Duodenal mucosa (tissue), 2 donors: ENCODE data around the gene ASTN2.

Source experiments
- H3K27ac ChIP-seq: one replicate; pipeline ENCODE4 v1.7.0; 2013; ENCODE audit warnings: low read depth, low read length
- H3K27me3 ChIP-seq, 2 donors: one replicate each; pipeline ENCODE4 v1.7.0; 2013; ENCODE audit warnings: low read length in 2 of 2, control low read depth in 1 of 2; ENCODE audit not compliant: insufficient read depth in 2 of 2, control insufficient read depth in 1 of 2
- H3K36me3 ChIP-seq, 2 donors: one replicate each; pipeline ENCODE4 v1.7.0; 2013; ENCODE audit warnings: low read length in 2 of 2, control low read depth in 1 of 2; ENCODE audit not compliant: insufficient read depth in 2 of 2, control insufficient read depth in 1 of 2
- H3K4me1 ChIP-seq, 2 donors: one replicate each; pipeline ENCODE4 v1.7.0; 2013; ENCODE audit warnings: low read length in 2 of 2, control low read depth in 1 of 2; ENCODE audit not compliant: insufficient read depth in 2 of 2, control insufficient read depth in 1 of 2
- H3K4me3 ChIP-seq, 2 donors: one replicate each; pipeline ENCODE4 v1.7.0; 2013; ENCODE audit warnings: low read length in 2 of 2, low read depth in 1 of 2
- H3K9ac ChIP-seq, 2 donors: one replicate each; pipeline ENCODE4 v1.7.0; 2013; ENCODE audit warnings: low read length in 2 of 2, low read depth in 1 of 2
- H3K9me3 ChIP-seq, 2 donors: one replicate each; pipeline ENCODE4 v1.7.0; 2013; ENCODE audit warnings: low read length in 2 of 2, control low read depth in 1 of 2; ENCODE audit not compliant: control insufficient read depth in 1 of 2

The ASTN2 gene

DNA sequence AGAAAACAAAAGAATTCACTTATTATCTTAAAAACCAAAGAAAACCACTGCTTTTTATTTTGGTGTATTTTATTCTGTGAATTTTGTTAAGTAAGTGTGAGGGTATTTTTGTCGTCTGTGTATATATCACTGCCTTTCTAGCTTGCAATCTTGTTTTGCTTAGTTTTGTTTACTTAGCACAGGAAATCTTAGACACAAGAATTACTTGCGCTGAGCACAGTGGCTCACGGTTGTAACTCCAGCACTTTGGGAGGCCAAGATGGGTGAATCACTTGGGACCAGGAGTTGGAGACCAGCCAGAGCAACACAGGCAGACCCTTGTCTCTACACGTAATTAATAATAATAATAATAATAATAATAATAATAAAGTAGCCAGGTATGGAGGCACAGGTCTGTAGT lies 1030.9 kb downstream of the ASTN2 start:
- Histone ChIP-seq H3K36me3 (no peaks in the 10 kb centered on the region), H3K27ac (no peak overlapping the region), H3K4me1 (peaks cover 0 to 15% of the 10 kb centered on the region in 2 donors), H3K4me3 (no peak overlapping the region), H3K9ac (no peak overlapping the region), H3K9me3 (no peaks in the 10 kb centered on the region), H3K27me3 (no peaks in the 10 kb centered on the region)

DNA sequence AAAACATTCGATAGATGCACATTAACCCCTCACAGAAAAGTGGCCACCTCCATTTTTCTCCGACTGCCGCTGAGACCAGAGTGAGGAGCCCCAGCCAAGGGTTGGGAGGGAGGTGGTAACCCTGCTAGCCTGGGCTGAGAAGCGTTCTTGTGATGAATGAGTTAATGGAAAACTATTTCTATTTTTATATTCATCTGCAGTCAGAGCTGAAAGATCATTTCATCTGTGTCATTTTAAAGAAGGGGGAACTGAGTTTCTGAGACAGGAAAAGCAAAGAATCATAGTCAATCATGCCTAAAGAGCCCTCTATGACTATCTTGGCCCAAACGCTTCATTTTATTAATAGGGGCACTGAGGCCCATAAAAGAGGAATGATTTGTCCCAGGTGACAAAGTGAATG lies 1031.7 kb downstream of the ASTN2 start:
- H3K4me3 ChIP-seq = no peak overlapping the region
- no peaks in the 10 kb centered on the region for H3K36me3 ChIP-seq
- H3K27ac ChIP-seq = no peak overlapping the region
- H3K27me3 ChIP-seq = no peaks in the 10 kb centered on the region
- peaks cover 0 to 15% of the 10 kb centered on the region in 2 donors for H3K4me1 ChIP-seq
- H3K9ac ChIP-seq = no peak overlapping the region
- no peaks in the 10 kb centered on the region for H3K9me3 ChIP-seq

- Histone ChIP-seq H3K4me3 (no peak overlapping the region), H3K9ac (no peak overlapping the region), H3K4me1 (peaks cover 0 to 15% of the 10 kb centered on the region in 2 donors), H3K36me3 (no peaks in the 10 kb centered on the region), H3K27ac (no peak overlapping the region), H3K9me3 (no peaks in the 10 kb centered on the region), H3K27me3 (no peaks in the 10 kb centered on the region)
These were observed 1032.8 kb downstream of the ASTN2 start for GRCh38 chr9:116382053-116382452.

DNA sequence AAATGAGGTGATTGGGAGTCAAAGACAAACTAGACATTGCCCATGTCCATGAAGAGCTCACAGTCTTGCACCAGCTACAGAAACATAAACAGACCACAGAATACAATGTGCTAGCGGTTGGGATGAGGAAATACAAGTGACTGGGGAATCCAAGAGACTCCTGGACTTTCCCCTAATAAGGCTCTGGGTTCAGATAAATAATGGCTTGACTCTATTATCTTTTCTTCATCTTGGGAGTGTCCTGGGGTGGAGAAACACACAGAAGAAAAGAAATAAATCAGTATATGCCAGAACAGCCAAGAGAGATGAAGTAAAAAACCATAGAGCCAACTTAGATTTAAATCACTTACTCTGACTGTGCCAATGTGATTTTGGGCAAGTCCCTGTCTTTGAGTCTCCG lies 1033.5 kb downstream of the ASTN2 start:
- Histone ChIP-seq H3K4me1 (peaks cover 0 to 15% of the 10 kb centered on the region in 2 donors), H3K36me3 (no peaks in the 10 kb centered on the region), H3K27me3 (no peaks in the 10 kb centered on the region), H3K4me3 (no peak overlapping the region), H3K9me3 (no peaks in the 10 kb centered on the region), H3K27ac (no peak overlapping the region), H3K9ac (no peak overlapping the region)

GRCh38 chr9:116380496-116380995 lies 1034.3 kb downstream of the ASTN2 start:
- H3K9ac ChIP-seq = no peak overlapping the region
- no peak overlapping the region for H3K4me3 ChIP-seq
- H3K9me3 ChIP-seq = no peaks in the 10 kb centered on the region
- peaks cover 0 to 15% of the 10 kb centered on the region in 2 donors for H3K4me1 ChIP-seq
- H3K27ac ChIP-seq = no peak overlapping the region
- no peaks in the 10 kb centered on the region for H3K36me3 ChIP-seq
- H3K27me3 ChIP-seq = no peaks in the 10 kb centered on the region

DNA sequence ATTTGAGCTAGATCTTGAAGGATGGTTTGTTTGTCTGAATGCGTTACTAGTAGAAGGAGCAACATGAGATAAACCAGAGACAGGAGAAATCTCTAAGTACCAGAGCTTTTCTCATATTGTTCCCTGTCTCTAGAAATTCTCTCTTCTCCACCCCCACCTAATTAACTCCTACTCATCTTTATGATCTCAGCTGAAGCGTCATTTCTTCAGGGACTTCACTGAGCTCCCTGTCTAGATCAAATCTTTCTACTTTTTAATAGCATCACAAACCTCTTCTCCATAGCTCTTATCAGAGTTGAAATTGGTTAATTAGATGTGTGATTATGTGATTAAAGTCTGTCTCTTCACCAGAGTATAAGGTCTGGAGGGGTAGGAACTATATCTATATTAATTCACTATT lies 1035.0 kb downstream of the ASTN2 start:
- no peak overlapping the region for H3K9ac ChIP-seq
- H3K27ac ChIP-seq = no peak overlapping the region
- no peak overlapping the region for H3K4me3 ChIP-seq
- H3K4me1 ChIP-seq = peaks cover 0 to 15% of the 10 kb centered on the region in 2 donors
- H3K9me3 ChIP-seq = no peaks in the 10 kb centered on the region
- H3K36me3 ChIP-seq = no peaks in the 10 kb centered on the region
- H3K27me3 ChIP-seq = no peaks in the 10 kb centered on the region

GRCh38 chr9:116378873-116379272 lies 1036.0 kb downstream of the ASTN2 start:
- Histone ChIP-seq H3K27me3 (no peaks in the 10 kb centered on the region), H3K9me3 (no peaks in the 10 kb centered on the region), H3K9ac (no peak overlapping the region), H3K4me3 (no peak overlapping the region), H3K36me3 (no peaks in the 10 kb centered on the region), H3K27ac (no peak overlapping the region), H3K4me1 (peaks cover 0 to 15% of the 10 kb centered on the region in 2 donors)

GRCh38 chr9:116377179-116377798 lies 1037.6 kb downstream of the ASTN2 start:
- H3K36me3 ChIP-seq = no peaks in the 10 kb centered on the region

More at GRCh38 chr9:116377179-116377798, 1037.6 kb downstream of the ASTN2 start:
- Histone ChIP-seq H3K27ac (no peak overlapping the region), H3K27me3 (no peaks in the 10 kb centered on the region), H3K4me1 (peaks cover 0 to 15% of the 10 kb centered on the region in 2 donors), H3K4me3 (no peak overlapping the region), H3K9ac (no peak overlapping the region), H3K9me3 (no peaks in the 10 kb centered on the region)
